Stimulated activated naive CD4-positive, alpha-beta T cell treated with Interleukin-2 at 50 U/mL for 16 hours (primary cell): ENCODE results near the gene PPP2R2B.

ENCODE experiments used
- DNase-seq: peaks from one replicate; lab custom pipeline; 2025; lab: John Stamatoyannopoulos, UW

PPP2R2B gene

DNA sequence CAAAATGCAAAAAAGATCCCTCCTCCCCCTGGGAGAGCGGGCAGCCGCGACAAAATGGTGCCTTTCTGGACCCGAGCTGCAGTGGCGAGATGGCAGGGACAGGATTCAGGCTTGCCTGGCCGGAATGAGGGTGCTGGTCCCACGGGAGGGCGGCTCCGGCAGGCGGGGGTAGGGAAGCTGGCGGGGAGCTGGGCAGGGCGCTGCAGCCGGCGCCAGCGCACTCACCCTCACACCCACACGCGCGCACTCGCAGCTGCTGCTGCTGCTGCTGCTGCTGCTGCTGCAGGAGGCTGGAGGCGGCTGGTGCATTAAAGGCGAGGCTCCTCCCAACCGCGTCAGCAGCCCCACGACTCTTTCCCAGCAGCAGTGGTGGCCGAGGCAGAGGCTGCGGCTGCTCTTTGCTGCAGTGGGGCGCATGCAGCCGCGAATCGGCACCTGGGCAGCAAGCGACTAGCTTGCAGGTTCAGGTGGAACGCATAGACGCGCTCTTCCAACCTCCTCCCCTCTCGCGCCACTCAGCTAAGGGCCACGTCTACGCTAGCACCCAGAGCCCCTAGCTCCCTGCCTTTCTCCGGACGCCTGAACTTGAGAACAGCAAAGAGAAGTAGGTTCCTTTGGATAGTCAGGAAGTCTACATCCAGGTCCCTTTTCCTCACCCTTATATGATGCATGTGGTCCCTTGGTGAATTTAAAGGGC, at the start of gene PPP2R2B:
PPP2R2B (minus strand) TSS at position 282 of the 697 bp plus-strand sequence.
- DNase-seq: peak; percentile 60

GRCh38 chr5:146924132-146924531, 45.6 kb upstream of the PPP2R2B start:
- no peak for DNase-seq

GRCh38 chr5:146921225-146921624, 42.7 kb upstream of the PPP2R2B start:
- DNase-seq: no peak

DNA sequence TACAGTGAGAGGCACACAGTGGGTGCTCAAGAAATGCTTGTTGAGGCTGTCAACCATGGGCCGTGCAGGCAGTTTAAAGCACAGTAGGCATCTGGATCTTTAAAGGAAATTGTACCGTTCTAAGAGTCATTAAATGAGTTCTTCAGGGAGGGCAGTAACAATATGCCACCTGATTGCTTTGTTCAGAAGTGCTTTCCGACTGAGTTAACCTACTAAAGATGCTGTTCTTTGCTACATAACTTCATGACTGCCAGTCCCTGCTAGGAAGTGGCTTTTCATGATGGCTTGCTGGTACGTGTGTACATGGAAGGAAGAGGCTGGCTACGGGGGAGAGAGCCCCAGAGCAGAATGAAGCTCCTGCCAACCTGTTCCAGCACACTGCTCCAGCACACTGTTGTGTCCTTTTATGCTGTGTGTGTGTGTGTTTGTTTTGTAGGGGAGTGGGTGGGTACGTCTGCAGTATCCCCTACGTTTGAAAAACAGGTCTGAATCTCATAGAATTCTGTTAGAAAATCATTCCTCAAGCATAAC, 41.9 kb upstream of the PPP2R2B start:
- no peak for DNase-seq

DNA sequence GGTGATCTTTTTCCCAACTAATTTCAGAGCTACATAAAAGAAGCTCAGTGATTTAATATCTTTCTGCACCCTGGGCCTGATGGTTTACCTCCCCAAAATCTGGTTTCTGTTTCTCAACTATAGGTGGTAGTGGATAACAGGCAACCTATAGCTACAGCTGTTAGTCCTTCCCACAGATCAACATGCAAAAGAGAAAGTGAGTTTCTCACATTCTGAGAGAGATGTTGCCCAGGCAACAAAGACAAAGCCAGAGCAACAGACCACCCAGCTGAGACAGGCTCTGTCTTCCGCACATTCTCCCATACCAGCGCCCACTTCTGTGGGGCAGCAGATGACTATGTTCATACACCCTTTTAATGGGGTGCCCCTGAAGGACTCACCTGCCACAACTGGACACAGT, 40.7 kb upstream of the PPP2R2B start:
- DNase-seq: no peak

DNA sequence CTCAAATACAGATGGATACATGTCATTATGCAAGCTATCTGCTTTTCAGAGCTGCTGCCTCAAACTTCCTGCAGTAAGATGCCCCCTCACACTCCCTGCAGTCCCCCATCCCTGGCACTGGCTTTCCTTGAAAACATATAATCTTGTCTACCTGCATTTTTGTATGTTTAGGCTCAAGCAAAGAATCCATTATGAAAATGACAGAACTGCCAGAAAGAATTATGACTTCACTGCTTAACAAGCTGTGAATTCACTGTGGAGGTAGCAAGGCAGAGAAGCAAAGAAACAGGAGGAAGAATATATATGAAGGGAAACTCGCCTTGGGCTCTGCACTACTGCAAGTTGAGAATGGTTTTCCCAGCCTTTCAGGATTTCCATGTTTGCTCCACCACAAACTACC, 39.4 kb upstream of the PPP2R2B start:
- no peak for DNase-seq

- no peak for DNase-seq
Observed at GRCh38 chr5:146912874-146913273, 34.3 kb upstream of the PPP2R2B start.

GRCh38 chr5:146910239-146910638, 31.7 kb upstream of the PPP2R2B start:
- no peak for DNase-seq

DNA sequence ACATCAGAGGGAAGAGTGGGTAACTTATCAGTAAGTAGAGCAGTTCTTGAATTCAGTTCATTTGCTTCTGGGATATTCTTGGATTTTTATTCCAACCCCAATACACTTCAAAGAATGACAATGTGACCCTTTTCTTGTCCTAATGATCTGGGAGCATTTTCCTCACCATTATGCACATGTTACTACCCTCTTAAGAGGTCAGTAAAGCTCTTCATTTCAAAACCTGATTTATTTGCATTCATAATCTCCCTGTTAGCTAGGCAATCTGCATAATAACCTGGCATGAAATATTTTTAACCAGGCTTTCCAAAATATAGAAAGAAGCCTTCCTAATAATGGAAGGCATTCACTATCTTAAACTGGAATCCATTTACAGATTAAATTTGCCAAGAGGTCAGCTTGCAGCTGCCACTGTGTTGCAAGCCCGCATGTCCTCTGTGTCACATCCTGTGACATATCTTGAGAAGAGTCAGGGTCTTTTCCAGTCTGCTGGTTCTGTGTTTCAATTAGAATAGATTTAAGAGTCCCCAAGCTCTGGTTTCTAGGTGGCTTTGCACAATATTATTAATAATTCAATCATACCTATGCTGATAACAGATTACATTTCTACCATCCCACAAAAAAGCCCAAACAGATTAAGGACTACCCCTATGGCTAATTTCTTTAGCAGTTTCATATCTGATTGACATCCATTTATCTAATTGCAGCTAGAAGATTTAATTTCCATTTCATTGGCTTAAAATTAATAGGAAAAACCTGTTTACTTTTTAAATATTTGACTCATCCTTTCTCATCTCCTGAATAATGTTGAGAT, 30.9 kb upstream of the PPP2R2B start:
- no peak for DNase-seq

DNA sequence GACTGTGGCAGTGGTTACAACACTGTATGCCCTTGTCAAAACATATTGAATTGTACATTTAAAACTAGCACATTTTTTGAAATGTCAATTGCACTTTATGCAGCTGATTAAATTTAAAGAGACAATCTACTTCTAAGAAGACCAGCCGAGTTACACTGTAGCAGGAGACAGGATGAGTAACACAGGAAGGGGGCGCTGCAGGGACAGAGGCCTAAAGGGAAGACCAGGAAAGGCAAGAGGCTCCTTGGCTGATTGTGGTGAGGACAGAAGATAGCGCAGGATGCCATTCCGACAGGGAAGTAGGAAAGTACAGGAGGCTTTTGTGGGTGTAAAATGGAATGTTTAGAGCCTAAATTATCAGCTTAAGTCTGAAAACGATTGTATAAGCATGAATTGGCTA, 28.2 kb upstream of the PPP2R2B start:
- DNase-seq: no peak

GRCh38 chr5:146904890-146905289, 26.3 kb upstream of the PPP2R2B start:
- DNase-seq: no peak

DNA sequence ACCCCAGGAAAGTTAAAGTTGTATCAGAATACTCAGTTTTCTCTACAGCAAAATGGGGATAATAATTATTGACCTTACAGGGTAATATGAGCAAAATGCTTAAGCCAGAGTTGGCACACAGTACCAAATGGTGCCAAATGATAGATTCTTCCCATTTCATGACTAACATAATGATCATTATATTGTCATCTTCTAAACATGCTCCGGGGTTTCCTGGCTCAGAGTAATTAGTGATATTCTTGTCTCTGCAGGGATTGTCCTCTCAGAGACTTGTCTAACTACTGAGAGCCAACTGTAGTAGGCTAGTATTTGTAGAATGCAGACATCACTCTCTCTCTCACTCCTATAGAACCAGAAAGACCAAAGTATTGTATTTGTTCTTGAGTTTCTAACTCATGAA, 25.2 kb upstream of the PPP2R2B start:
- no peak for DNase-seq

DNA sequence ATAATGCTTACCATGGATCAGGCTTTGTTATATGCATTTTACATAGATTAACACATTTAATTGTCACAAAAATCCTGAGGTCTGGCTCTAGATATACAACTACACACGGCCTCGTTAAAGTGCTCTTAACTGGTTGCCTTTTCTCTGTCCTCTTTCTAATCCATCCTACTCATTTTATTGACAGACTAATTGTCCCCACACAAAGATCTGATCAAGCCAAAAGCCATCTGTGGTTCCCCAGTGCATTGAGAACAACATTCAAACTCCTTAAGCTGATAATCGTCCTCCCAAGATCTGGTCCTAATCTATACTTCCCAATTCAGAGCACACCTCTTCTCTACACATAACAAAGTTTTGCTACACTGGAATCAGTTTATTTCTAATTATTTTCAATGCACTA, 23.9 kb upstream of the PPP2R2B start:
- no peak for DNase-seq

DNA sequence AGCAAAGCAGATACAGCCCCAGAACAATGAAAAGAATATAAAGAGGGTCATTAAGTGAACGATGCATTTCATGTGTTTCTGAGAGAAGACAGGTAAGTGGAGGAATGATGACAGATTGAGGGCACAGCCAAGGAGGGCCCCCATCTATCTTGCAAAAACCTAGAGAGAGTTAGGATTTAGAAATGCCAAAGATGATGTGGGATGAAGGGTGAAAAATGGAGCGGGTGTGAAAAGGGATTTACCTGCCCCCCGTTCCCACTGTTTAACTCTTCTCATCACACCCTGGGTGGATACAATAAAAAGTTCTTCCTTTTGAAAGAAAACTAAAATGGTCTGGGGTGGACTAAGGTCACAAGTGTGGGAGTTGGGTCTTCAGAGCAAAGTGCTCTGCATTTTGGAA, 18.5 kb upstream of the PPP2R2B start:
- DNase-seq: no peak

DNA sequence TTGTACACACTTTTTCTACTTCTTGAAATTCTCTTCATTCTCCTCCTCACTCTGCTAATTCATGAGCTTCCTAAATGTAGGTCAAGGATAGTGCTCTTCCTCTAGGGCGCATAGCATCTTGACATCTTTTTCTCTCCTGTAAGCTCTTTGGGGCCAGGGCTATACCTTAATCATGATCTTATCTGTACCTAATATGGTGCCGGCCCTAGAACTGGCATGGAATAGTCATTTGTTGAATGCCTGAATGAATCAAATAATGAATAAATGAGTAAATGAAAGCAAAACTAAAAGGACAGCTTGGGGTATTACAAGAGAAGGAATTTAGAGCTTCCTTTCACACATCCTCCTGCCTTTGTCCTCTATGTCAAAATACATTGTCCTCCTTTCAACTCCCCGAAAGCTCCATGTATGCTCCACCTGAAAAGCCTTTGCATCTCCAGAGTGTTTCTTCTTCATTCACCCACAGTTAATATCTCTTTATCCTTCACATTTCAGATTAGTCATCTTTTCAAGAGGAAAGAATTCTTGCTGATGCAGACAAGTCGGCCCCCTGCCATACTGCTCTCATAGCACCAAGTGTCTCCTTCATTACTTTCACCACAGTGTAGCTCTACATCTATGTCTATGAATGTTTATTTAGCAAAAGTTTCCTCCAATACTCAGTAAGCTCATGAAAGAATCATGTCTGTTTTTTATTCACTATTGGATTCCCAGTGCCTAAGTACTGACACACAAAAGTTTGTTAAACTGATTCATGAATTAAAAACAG, 16.4 kb upstream of the PPP2R2B start:
- DNase-seq: no peak

- DNase-seq: no peak
Observed at GRCh38 chr5:146893991-146894390, 15.4 kb upstream of the PPP2R2B start.

DNA sequence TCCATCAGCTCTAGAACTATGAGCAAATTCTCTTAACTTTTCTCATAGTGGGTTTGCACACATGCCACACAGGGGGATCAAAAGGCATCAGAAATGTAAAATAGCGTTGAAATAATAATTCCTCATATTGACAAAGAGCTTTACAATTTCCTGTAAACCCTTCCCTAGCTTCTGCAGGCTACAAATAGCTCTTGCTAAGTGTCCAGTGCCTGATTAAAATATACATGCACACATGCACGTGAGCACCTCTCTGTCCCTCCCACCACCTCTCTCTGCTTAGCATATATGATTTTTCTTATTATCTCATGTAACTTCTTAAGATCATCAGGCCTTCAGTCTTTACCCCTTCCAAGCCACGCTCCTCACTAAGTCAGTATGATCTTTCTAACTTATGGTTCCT, 13.7 kb upstream of the PPP2R2B start:
- no peak for DNase-seq

DNA sequence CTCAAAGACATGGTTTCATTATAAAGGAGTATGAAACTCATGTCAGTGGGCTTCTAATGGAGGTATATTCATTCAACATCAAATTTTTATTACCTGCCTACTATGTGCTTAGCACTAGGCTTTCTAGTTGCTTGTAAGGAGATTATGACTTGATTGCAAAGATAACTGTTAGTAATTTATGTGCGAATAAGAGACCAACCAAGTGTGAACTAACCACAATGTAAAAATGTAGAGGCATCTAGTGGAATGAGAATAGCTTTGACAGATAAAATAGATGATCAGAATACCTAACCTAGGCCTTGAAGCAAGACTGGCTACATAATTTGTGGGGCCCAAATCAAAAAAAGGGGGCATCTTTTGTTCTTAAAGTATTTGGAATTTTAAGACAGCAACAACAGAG, 13.0 kb upstream of the PPP2R2B start:
- no peak for DNase-seq

GRCh38 chr5:146890731-146891440, 12.3 kb upstream of the PPP2R2B start:
- DNase-seq: no peak

GRCh38 chr5:146890066-146890465, 11.5 kb upstream of the PPP2R2B start:
- no peak for DNase-seq

- no peak for DNase-seq
Observed at GRCh38 chr5:146889169-146889568, 10.6 kb upstream of the PPP2R2B start.
